CD8-positive, alpha-beta memory T cell (primary cell): ENCODE data around the gene RIPK1. TPM values are rescaled to one million over a fixed set of nuclear protein-coding genes. Genes with fewer than 3 reads are reported as not detected.
"Not testable (repeated sequence)": the region's sequence is repeated elsewhere in the genome, so short reads cannot be mapped to it uniquely, and the experiment has no call there.

Experiments
- CTCF ChIA-PET: fragments of 350-600 bp; sonication (Branson Sonifier 250); formaldehyde crosslinking; loops from one replicate; lab custom pipeline; 2021; ENCODE audit warnings: antibody characterized with exemption; lab: Charles Lee
- POLR2A ChIA-PET: fragments of 350-600 bp; sonication (Branson Sonifier 250); formaldehyde crosslinking; loops from one replicate; lab custom pipeline; 2021; ENCODE audit warnings: antibody characterized with exemption; lab: Charles Lee
- DNase-seq, 5 donors: peaks; one replicate each; pipeline versions ENCODE4 v3.0.0 to v3.0.0-alpha.2; 2020 to 2022; ENCODE audit warnings: mixed read lengths in 1 of 5
- H3K27ac ChIP-seq: one replicate; pipeline ENCODE4 v1.7.0; 2013; ENCODE audit warnings: low read depth, mild to moderate bottlenecking, low read length, moderate library complexity
- H3K27me3 ChIP-seq: 2 replicates; pipeline ENCODE4 v1.7.0; 2013; ENCODE audit warnings: low read length, mild to moderate bottlenecking; ENCODE audit not compliant: insufficient read depth, poor library complexity, severe bottlenecking
- H3K36me3 ChIP-seq: 2 replicates; pipeline ENCODE4 v1.7.0; 2013; ENCODE audit warnings: mild to moderate bottlenecking, low read length, moderate library complexity; ENCODE audit not compliant: insufficient read depth
- H3K4me1 ChIP-seq: 2 replicates; pipeline ENCODE4 v1.7.0; 2013; ENCODE audit warnings: mild to moderate bottlenecking, low read length, moderate library complexity; ENCODE audit not compliant: insufficient read depth
- H3K4me3 ChIP-seq: 2 replicates; pipeline ENCODE4 v1.7.0; 2013; ENCODE audit warnings: mild to moderate bottlenecking, low read length
- H3K9me3 ChIP-seq: 2 replicates; pipeline ENCODE4 v1.7.0; 2013; ENCODE audit warnings: mild to moderate bottlenecking, low read length
- H3K27ac Mint-ChIP-seq, 8 donors: one replicate each; pipeline ENCODE4 v1.8.0; 2020 to 2021; ENCODE audit warnings: mixed read lengths in 8 of 8, mild to moderate bottlenecking in 6 of 8, inconsistent platforms in 3 of 8, moderate library complexity in 3 of 8
- H3K27me3 Mint-ChIP-seq, 2 donors: one replicate each; pipeline ENCODE4 v1.8.0; 2020 to 2021; ENCODE audit warnings: mixed read lengths in 2 of 2, mild to moderate bottlenecking in 1 of 2, moderate library complexity in 1 of 2
- H3K36me3 Mint-ChIP-seq, 3 donors: one replicate each; pipeline ENCODE4 v1.8.0; 2020 to 2021; ENCODE audit warnings: mixed read lengths in 3 of 3, inconsistent platforms in 1 of 3, mild to moderate bottlenecking in 1 of 3
- H3K4me1 Mint-ChIP-seq, 3 donors: one replicate each; pipeline ENCODE4 v1.8.0; 2020 to 2021; ENCODE audit warnings: mixed read lengths in 3 of 3, inconsistent platforms in 1 of 3, mild to moderate bottlenecking in 1 of 3
- H3K4me3 Mint-ChIP-seq, 7 donors: one replicate each; pipeline ENCODE4 v1.8.0; 2020 to 2021; ENCODE audit warnings: mixed read lengths in 7 of 7, mild to moderate bottlenecking in 6 of 7, moderate library complexity in 4 of 7, inconsistent platforms in 2 of 7
- H3K9me3 Mint-ChIP-seq, 5 donors: one replicate each; pipeline ENCODE4 v1.8.0; 2020 to 2022; ENCODE audit warnings: mixed read lengths in 5 of 5, mild to moderate bottlenecking in 3 of 5, moderate library complexity in 2 of 5, inconsistent platforms in 1 of 5
- polyA plus RNA-seq: library from polyadenylated mRNA; unstranded; fragments of 300-500 nt; fragmentation: Illumina TruSeq; gene quantifications from one replicate; pipeline ENCODE4 v1.2.3, GENCODE V29; 2021
- total RNA-seq, 2 experiments: library from RNA; stranded (reverse); gene quantifications; one replicate each; pipeline ENCODE4 v1.2.3, GENCODE V29; 2021

The RIPK1 gene
- total and polyA plus RNA-seq, 3 experiments from 2014 or later = 21.7 to 25.1 (median 22.1) TPM

DNA sequence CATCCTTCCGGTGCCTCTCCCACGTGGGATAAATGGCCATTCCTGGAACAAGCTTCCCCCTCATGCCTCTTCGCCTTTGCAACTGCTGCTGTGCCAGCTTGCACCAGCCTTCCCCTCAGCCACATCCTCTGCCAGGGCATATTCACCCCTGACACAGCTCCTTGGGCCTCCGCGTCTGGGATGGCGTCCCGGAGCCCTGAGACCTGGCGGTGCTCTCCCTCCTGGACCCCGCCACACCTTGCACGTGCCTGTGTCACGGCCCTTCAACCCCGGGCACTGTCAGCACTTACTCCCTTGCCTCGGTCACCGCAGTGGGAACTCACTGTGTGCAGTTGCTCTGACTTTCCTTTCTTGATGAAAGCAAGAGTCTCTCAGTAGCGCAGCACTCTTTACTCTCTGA lies 63.4 kb downstream of the RIPK1 start:
- POLR2A ChIA-PET = no interaction called here

DNA sequence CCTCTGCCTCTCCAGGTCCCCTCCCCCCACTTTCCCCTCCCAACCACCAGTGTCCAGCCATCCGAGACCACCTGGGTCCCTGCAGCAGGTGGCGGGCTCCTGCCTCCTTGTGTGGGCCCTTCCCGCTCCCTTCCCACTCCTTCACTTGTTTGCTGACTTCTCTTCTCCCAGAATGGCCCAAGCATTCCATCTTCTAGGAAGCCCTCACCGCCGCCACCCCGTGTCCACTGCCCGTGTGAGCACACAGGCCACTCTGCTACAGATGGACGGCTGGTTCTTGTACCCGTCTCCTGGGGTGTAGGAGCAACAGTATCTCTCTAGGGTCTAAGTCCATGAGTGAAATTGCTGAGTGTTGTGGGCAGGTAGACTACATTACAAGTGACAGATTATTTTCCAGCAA lies 65.2 kb downstream of the RIPK1 start:
- Mint-ChIP-seq H3K4me3 (no peak overlapping the region), H3K9me3 (no peaks in the 10 kb centered on the region), H3K36me3 (peaks cover 11 to 70% (median 33%) of the 10 kb centered on the region in 3 donors), H3K27ac (peak overlapping the region in 1 of 8 donors; percentile 88), H3K27me3 (no peaks in the 10 kb centered on the region), H3K4me1 (no peaks in the 10 kb centered on the region)
- Histone ChIP-seq H3K36me3 (peaks cover 4% of the 10 kb centered on the region), H3K27ac (no peak overlapping the region), H3K4me1 (no peaks in the 10 kb centered on the region), H3K4me3 (no peak overlapping the region), H3K9me3 (no peaks in the 10 kb centered on the region), H3K27me3 (no peaks in the 10 kb centered on the region)
- no peak for DNase-seq
- POLR2A ChIA-PET = no interaction called here
- CTCF ChIA-PET = no interaction called here

More for the DNA sequence above, 63.4 kb downstream of the RIPK1 start:
- CTCF ChIA-PET = no interaction called here
- no peaks in the 10 kb centered on the region for H3K4me1 ChIP-seq
- H3K9me3 Mint-ChIP-seq = no peaks in the 10 kb centered on the region
- no peak overlapping the region for H3K27ac Mint-ChIP-seq
- H3K4me3 ChIP-seq = no peak overlapping the region
- no peak overlapping the region for H3K27ac ChIP-seq
- peaks cover 9 to 58% (median 26%) of the 10 kb centered on the region in 3 donors for H3K36me3 Mint-ChIP-seq
- H3K27me3 Mint-ChIP-seq = peaks cover 0 to 2% of the 10 kb centered on the region in 2 donors
- no peaks in the 10 kb centered on the region for H3K27me3 ChIP-seq
- no peak for DNase-seq
- H3K4me1 Mint-ChIP-seq = no peaks in the 10 kb centered on the region
- H3K9me3 ChIP-seq = no peaks in the 10 kb centered on the region
- H3K36me3 ChIP-seq = peaks cover 2% of the 10 kb centered on the region
- no peak overlapping the region for H3K4me3 Mint-ChIP-seq

DNA sequence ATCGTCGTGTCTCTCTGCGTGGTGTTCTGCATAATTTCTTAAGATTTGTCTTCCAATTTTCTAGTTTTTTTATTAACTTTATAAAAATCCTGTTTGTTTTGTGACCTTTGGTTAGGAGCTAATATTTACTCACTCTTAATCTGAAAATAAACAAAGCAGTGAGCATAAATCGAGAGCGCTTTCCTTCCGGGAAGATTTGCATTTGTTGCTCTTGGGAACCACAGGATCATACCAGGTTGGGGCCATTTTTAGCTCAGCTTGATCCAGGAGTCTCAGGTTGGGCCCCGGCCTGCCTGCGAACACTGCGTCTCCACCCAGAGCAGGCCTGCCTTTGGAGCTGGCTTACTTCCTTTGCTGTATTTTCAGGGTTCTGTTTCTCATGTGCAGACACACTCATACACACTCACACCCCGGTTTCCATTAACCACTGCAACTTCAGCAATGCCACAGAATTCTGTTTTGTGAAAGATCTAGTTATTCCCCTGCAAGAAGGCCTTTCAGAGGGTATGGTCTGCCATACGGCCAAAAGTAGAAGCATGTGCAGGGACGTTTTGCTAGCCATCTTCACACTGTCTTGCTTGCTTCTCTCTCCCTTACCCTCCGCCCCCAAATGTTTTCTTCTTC lies 67.5 kb downstream of the RIPK1 start:
- POLR2A ChIA-PET = no interaction called here
- Mint-ChIP-seq H3K27me3 (no peaks in the 10 kb centered on the region), H3K4me1 (no peaks in the 10 kb centered on the region), H3K27ac (peak overlapping the region in 1 of 8 donors; percentile 18), H3K9me3 (no peaks in the 10 kb centered on the region), H3K36me3 (peaks cover 14 to 71% (median 30%) of the 10 kb centered on the region in 3 donors), H3K4me3 (no peak overlapping the region)
- no peaks in the 10 kb centered on the region for H3K9me3 ChIP-seq
- H3K36me3 ChIP-seq = peaks cover 4% of the 10 kb centered on the region
- DNase-seq = no peak
- no peak overlapping the region for H3K27ac ChIP-seq
- no peaks in the 10 kb centered on the region for H3K27me3 ChIP-seq
- no peak overlapping the region for H3K4me3 ChIP-seq
- no peaks in the 10 kb centered on the region for H3K4me1 ChIP-seq
- CTCF ChIA-PET = no interaction called here

DNA sequence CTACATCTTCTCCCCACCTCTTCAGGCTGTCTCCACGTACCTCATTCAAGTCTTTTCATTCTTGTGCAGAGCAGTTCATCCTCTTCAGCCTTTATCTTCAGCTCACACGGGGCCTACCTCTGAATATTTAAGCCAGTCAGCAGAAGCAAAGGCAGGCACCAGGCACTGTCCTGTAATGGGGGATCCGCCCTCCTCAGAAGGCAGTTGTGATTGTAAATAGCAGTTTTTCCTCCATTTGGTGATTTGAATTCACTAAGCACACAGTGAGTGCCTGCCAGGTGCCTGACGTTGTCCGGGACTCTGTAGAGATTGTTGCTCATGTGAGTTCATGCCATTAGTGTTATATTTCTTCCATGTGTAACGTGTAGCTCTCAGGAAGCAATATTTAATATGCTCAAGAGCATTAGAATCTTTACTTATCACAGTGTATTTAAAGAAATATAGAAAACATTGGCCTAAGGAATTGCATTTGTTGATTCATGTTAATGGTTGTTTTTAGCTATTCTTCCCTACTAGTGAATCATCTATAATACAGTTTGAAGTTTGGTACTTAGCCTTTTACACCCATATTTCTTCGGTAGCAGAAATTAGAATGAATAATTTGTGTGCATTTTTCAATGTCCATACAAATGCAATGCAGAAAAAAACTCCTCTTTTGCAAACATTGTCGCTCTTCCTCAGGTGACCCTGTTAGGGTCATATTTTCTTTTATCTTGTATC lies 68.2 kb downstream of the RIPK1 start:
- Mint-ChIP-seq H3K27me3 (no peaks in the 10 kb centered on the region), H3K9me3 (no peaks in the 10 kb centered on the region), H3K36me3 (peaks cover 14 to 68% (median 26%) of the 10 kb centered on the region in 3 donors), H3K27ac (peak overlapping the region in 2 of 8 donors; percentile 18 to 47), H3K4me3 (no peak overlapping the region), H3K4me1 (no peaks in the 10 kb centered on the region)
- ChIA-PET POLR2A (no interaction called here), CTCF (no interaction called here)
- H3K27me3 ChIP-seq = no peaks in the 10 kb centered on the region
- H3K4me3 ChIP-seq = no peak overlapping the region
- no peak for DNase-seq
- H3K36me3 ChIP-seq = peaks cover 4% of the 10 kb centered on the region
- H3K9me3 ChIP-seq = no peaks in the 10 kb centered on the region
- H3K4me1 ChIP-seq = no peaks in the 10 kb centered on the region
- no peak overlapping the region for H3K27ac ChIP-seq

DNA sequence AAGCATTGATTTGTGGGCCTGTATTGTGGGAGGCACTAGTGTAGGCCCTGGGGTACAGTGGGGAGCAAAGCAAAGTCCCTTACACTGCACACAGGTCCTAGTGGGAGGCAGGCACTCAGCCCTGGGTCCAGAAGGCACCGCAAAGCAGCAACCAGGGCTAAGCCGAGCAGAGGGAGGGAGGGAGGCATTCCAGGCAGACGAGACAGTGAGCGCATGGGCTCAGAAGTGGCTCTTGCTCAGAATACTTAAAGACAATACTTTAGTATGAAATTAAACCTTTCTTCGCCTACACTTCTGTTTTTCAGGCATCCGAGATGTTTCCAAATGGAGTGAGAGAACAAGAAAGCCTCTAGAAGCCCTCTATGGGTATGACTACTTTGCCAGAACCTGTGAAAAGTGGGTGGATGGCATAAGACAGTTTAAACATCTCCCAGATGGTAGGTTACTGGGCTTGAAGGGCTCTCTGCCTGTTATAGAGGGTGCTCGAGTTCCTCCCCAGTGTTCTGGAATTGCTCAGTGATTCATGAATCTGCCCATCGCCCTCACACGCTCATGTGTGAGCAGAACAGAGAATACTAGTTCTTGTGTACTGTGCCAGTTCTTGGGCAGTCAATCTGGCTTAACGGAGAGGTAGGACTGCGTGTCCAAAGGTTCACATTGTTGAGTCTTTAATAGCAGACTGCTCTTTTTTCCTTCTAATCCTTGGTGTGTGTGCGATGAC lies 68.9 kb downstream of the RIPK1 start:
- ChIA-PET POLR2A (no interaction called here), CTCF (no interaction called here)
- no peaks in the 10 kb centered on the region for H3K4me1 ChIP-seq
- Mint-ChIP-seq H3K36me3 (peaks cover 14 to 61% (median 22%) of the 10 kb centered on the region in 3 donors), H3K27ac (peak overlapping the region in 2 of 8 donors; percentile 34 to 47), H3K27me3 (no peaks in the 10 kb centered on the region), H3K4me3 (no peak overlapping the region), H3K4me1 (no peaks in the 10 kb centered on the region), H3K9me3 (no peaks in the 10 kb centered on the region)
- H3K27ac ChIP-seq = no peak overlapping the region
- DNase-seq = no peak
- H3K4me3 ChIP-seq = no peak overlapping the region
- H3K36me3 ChIP-seq = peaks cover 4% of the 10 kb centered on the region
- H3K27me3 ChIP-seq = no peaks in the 10 kb centered on the region
- H3K9me3 ChIP-seq = no peaks in the 10 kb centered on the region

DNA sequence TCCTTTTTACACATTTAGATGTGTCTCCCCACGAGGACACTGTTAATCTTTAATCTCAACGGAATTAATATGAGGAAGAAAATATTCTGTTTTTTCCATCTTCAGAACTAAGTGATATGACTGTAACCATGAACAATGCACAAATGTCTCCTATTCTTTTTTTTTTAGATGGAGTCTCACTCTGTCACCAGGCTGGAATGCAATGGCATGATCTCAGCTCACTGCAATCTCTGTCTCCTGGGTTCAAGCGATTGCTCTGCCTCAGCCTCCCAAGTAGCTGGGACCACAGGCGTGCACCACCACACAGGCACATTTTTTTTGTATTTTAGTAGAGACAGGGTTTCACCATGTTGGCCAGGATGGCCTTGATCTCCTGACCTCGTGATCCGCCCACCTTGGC lies 69.6 kb downstream of the RIPK1 start:
- POLR2A ChIA-PET, H3K9me3 Mint-ChIP-seq, H3K4me1 ChIP-seq, H3K27me3 ChIP-seq, H3K27ac ChIP-seq, H3K4me3 Mint-ChIP-seq, H3K4me3 ChIP-seq, H3K36me3 ChIP-seq, H3K27me3 Mint-ChIP-seq, CTCF ChIA-PET, DNase-seq, H3K4me1 Mint-ChIP-seq, H3K9me3 ChIP-seq: not testable (repeated sequence)
- peaks cover 14 to 61% (median 22%) of the 10 kb centered on the region in 3 donors for H3K36me3 Mint-ChIP-seq
- peak overlapping the region in 1 of 8 donors; percentile 34 for H3K27ac Mint-ChIP-seq

DNA sequence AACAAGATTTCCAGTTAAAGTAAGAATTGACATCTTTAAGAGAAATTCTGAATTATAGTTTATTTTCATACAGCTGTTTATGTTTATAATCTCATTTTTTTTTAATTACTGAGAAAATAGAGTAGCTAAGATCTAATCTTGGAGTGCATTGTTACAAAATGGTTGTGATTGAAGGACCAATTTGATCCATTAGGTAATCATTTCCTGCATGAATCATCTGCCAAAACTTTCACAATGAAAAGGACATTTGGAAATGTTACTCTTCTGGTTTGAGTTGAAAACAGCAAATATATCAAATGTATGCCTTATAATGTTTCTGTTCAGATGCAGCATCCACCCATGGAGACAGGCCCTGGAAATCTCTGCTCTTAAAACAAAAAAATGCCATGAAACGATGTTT lies 70.0 kb downstream of the RIPK1 start:
- Mint-ChIP-seq H3K27me3 (no peaks in the 10 kb centered on the region), H3K4me3 (no peak overlapping the region), H3K9me3 (no peaks in the 10 kb centered on the region), H3K36me3 (peaks cover 14 to 63% (median 22%) of the 10 kb centered on the region in 3 donors), H3K4me1 (no peaks in the 10 kb centered on the region), H3K27ac (no peak overlapping the region)
- peaks cover 4% of the 10 kb centered on the region for H3K36me3 ChIP-seq
- no peak overlapping the region for H3K4me3 ChIP-seq
- DNase-seq = no peak
- no peak overlapping the region for H3K27ac ChIP-seq
- ChIA-PET POLR2A (no interaction called here), CTCF (interaction anchor here (1.0 to 2.4 kb wide), 2 partner anchors 10 to 113 kb away, joined by 3 to 5 read pairs; no protein-coding TSS in a partner anchor)
- no peaks in the 10 kb centered on the region for H3K4me1 ChIP-seq
- no peaks in the 10 kb centered on the region for H3K9me3 ChIP-seq
- no peaks in the 10 kb centered on the region for H3K27me3 ChIP-seq
